Suprapubic skin (tissue), 3 donors: Measurements from ENCODE around the gene SYT2.

Experiments
- POLR2A ChIP-seq, 2 donors: fragments of 450-650 bp; IDR thresholded peaks; one replicate each; pipeline ENCODE4 v1.6.1; 2017; ENCODE audit warnings: antibody characterized with exemption in 2 of 2, mild to moderate bottlenecking in 2 of 2, moderate library complexity in 2 of 2
- TF ChIP-seq, protein P1 (sequence below), 2 donors: fragments of 200-600 bp in 1 of 2; fragments of 450-650 bp in 1 of 2; sonication (generic) in 1 of 2; IDR thresholded peaks; one replicate each; pipeline ENCODE4 v1.5.1; 2016 to 2019; ENCODE audit warnings: antibody characterized with exemption in 2 of 2, mild to moderate bottlenecking in 1 of 2, moderate library complexity in 1 of 2

DNA sequence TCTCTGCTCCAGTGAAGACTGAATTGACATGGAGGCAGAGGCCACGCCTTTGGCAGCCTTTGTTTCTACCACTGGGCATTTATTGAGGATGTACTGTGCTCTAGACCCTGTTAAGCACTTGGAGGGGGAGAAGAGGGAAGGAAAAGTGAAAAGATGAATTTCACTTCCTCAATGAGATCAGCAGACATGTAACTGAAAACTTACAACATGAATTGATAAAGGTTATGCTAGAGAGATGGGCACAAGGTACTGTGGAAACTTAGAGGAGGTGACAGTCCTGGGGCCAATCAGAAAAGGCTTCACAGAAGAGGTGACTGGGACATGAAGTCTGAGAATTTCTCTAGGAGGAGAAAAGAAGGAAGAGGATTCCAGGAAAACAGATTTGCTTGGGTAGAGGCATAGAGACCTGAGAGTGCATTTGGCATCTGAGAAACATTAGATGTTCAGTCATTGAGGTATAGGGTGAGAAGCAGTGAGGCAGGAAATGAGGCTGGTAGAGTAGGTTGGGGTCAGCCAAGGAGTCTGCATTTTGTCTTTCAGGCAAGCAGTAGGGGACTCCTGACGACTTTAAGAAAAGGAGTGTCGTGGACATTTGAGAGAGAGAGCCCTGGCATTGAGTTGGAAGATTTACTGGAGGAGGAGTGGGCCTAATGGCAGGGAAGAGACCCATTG lies 113.0 kb downstream of the SYT2 start:
- no peak for TF ChIP-seq POLR2A (IDR thresholded peaks at IDR 0.05)
- TF ChIP-seq, protein P1, sequence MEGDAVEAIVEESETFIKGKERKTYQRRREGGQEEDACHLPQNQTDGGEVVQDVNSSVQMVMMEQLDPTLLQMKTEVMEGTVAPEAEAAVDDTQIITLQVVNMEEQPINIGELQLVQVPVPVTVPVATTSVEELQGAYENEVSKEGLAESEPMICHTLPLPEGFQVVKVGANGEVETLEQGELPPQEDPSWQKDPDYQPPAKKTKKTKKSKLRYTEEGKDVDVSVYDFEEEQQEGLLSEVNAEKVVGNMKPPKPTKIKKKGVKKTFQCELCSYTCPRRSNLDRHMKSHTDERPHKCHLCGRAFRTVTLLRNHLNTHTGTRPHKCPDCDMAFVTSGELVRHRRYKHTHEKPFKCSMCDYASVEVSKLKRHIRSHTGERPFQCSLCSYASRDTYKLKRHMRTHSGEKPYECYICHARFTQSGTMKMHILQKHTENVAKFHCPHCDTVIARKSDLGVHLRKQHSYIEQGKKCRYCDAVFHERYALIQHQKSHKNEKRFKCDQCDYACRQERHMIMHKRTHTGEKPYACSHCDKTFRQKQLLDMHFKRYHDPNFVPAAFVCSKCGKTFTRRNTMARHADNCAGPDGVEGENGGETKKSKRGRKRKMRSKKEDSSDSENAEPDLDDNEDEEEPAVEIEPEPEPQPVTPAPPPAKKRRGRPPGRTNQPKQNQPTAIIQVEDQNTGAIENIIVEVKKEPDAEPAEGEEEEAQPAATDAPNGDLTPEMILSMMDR (IDR thresholded peaks at IDR 0.05), result no peak
